ENCODE measurements around the gene DAO. TPM values are rescaled to one million over a fixed set of nuclear protein-coding genes. Genes with fewer than 3 reads are reported as not detected.
"Not testable (repeated sequence)": the region's sequence is repeated elsewhere in the genome, so short reads cannot be mapped to it uniquely, and the experiment has no call there.

Gene DAO
- total RNA-seq, 4 donors from 2014 or later, result not detected

- no peaks in the 10 kb centered on the region for H3K9me3 ChIP-seq
- no peaks in the 10 kb centered on the region for H3K27me3 ChIP-seq
- no peak for DNase-seq
- intact Hi-C loops (cut with DNase I), result no loop called here
- peak overlapping the region; percentile 89 to 96 (median 93) for H3K27ac ChIP-seq
- no CpG with 5 or more reads among the region's 30 CpGs for WGBS, 2 donors
- TF ChIP-seq CTCF (IDR thresholded peaks at IDR 0.05) (no peak), POLR2A (IDR thresholded peaks at IDR 0.05) (no peak)
- peaks cover 34 to 56% of the 10 kb centered on the region in 2 donors for H3K4me1 ChIP-seq
- peak overlapping the region; percentile 24 to 72 (median 56) for H3K4me3 ChIP-seq (replicated peaks in 1 of 3)
- no peaks in the 10 kb centered on the region for H3K36me3 ChIP-seq
These were observed 22.8 kb upstream of the DAO start for GRCh38 chr12:108857158-108857407.

- H3K36me3 ChIP-seq, result no peaks in the 10 kb centered on the region
- TF ChIP-seq POLR2A (IDR thresholded peaks at IDR 0.05), result no peak
- no peak for TF ChIP-seq CTCF (IDR thresholded peaks at IDR 0.05)
- peak in 1 of 2 donors; percentile 15 for DNase-seq
- peaks cover 28 to 43% of the 10 kb centered on the region in 2 donors for H3K4me1 ChIP-seq
- H3K27me3 ChIP-seq, result no peaks in the 10 kb centered on the region
- intact Hi-C loops (cut with DNase I), result no loop called here
- no peaks in the 10 kb centered on the region for H3K9me3 ChIP-seq
- H3K27ac ChIP-seq, result peak overlapping the region; percentile 77 to 90 (median 87)
- WGBS, 2 donors, result 12 to 22% methylated on average over 18 of the region's 18 CpGs
- H3K4me3 ChIP-seq (replicated peaks in 1 of 3), result peak overlapping the region in 2 of 3 donors; percentile 44 to 52
These were observed 21.4 kb upstream of the DAO start for GRCh38 chr12:108858311-108859074.

- H3K4me3 ChIP-seq (replicated peaks in 1 of 3); intact Hi-C loops (cut with DNase I); H3K27me3 ChIP-seq; H3K36me3 ChIP-seq; DNase-seq; H3K9me3 ChIP-seq: not testable (repeated sequence)
- peak overlapping the region in 1 of 3 donors; percentile 77 for H3K27ac ChIP-seq
- peaks cover 19 to 36% of the 10 kb centered on the region in 2 donors for H3K4me1 ChIP-seq
- WGBS, 2 donors, result 54 to 56% methylated on average over 6 of the region's 6 CpGs
These were observed 20.6 kb upstream of the DAO start for GRCh38 chr12:108859141-108859922.

- WGBS, 2 donors, result 47 to 59% methylated on average over 1 of the region's 1 CpG
- TF ChIP-seq POLR2A (IDR thresholded peaks at IDR 0.05), result no peak
- no peak for TF ChIP-seq CTCF (IDR thresholded peaks at IDR 0.05)
- no peak overlapping the region for H3K4me3 ChIP-seq (replicated peaks in 1 of 3)
- no peaks in the 10 kb centered on the region for H3K27me3 ChIP-seq
- H3K36me3 ChIP-seq, result no peaks in the 10 kb centered on the region
- DNase-seq, result no peak
- H3K27ac ChIP-seq, result no peak overlapping the region
- intact Hi-C loops (cut with DNase I), result no loop called here
- H3K9me3 ChIP-seq, result no peaks in the 10 kb centered on the region
- peaks cover 14 to 30% of the 10 kb centered on the region in 2 donors for H3K4me1 ChIP-seq
These were observed 20.0 kb upstream of the DAO start for GRCh38 chr12:108859923-108860291.

- Histone ChIP-seq H3K4me3 (replicated peaks in 1 of 3) (no peak overlapping the region), H3K36me3 (no peaks in the 10 kb centered on the region), H3K9me3 (no peaks in the 10 kb centered on the region), H3K27ac (no peak overlapping the region), H3K27me3 (no peaks in the 10 kb centered on the region), H3K4me1 (peaks cover 10 to 25% of the 10 kb centered on the region in 2 donors)
- intact Hi-C loops (cut with DNase I), result no loop called here
- no peak for TF ChIP-seq CTCF (IDR thresholded peaks at IDR 0.05)
- no peak for TF ChIP-seq POLR2A (IDR thresholded peaks at IDR 0.05)
- DNase-seq, result no peak
- WGBS, 2 donors, result 69 to 71% methylated on average over 6 of the region's 6 CpGs
These were observed 19.4 kb upstream of the DAO start for GRCh38 chr12:108860443-108860842.
